GM21528 (cell line): ENCODE results near the gene RAP1GDS1.
"Not testable (repeated sequence)": the region's sequence is repeated elsewhere in the genome, so short reads cannot be mapped to it uniquely, and the experiment has no call there.

Experiments
- ATAC-seq: cut with Tn5 transposase; IDR thresholded peaks from one replicate; pipeline ENCODE4 v1.9.1; 2021; ENCODE audit warnings: mild to moderate bottlenecking, moderate library complexity; ENCODE audit not compliant: unreplicated experiment, low FRiP score

Gene RAP1GDS1

DNA sequence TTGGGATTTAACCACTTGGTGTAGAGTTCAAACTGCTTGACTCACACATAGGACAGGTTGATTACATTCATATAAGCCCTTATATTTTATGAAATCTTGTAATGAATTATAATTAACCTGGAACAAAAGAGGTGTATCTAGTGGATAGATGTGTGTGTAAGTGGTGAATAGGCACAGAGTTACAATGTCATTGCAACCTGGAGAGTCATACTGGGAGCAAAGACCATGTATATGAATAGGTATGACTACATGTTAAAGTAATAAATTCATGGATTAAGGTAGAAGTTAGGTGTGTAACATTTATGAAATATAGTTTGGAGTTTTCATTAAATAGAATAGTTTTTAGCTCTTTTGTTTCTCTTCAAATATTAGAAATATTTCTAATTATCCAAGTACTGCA lies 26.1 kb downstream of the RAP1GDS1 start:
- no peak for ATAC-seq

- ATAC-seq, result peak; percentile 52
Observed at GRCh38 chr4:98288671-98289070, 27.5 kb downstream of the RAP1GDS1 start.

GRCh38 chr4:98289375-98289774 lies 28.2 kb downstream of the RAP1GDS1 start:
- peak; percentile 66 for ATAC-seq

- ATAC-seq, result no peak
Observed at GRCh38 chr4:98290511-98290910, 29.3 kb downstream of the RAP1GDS1 start.

- no peak for ATAC-seq
Observed at GRCh38 chr4:98293104-98293887, 32.1 kb downstream of the RAP1GDS1 start.

GRCh38 chr4:98298022-98298421 lies 36.8 kb downstream of the RAP1GDS1 start:
- ATAC-seq, result no peak

DNA sequence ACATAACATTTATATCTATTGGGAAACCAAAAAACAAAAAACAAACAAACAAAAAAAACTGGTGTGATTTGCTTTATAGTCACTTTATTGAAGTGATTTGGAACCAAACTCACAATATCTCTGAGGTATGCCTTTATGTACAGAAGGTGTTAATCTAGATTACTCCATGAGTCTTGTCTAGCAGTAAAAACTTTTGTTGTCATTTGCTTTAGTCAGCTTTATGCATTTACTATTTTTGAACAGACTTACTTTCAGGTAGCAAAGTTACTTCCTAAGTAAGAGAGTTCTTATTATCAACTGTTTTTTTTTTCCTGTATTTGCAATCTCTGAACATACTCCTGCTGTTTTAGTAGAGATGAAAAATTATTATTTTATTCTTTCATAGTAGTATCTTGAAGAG lies 39.5 kb downstream of the RAP1GDS1 start:
- ATAC-seq, result no peak

DNA sequence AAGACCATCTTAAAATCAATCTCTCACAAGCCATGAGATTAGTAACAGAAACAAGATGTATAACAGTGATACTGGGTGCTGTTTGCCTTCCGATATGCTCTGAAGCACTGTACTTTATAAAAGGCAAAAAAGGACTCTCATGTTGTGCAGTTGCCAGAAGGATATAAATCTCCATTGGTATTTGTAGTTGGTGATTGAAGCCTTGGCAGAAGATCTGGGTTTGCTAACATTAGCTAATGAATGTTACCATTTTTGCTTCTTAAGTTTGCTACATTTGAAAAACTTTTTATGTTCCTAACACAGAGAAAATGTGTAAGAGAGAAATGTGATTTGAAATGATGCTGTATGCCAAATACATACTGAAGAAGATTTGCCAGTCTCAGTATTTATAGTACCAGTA lies 44.4 kb downstream of the RAP1GDS1 start:
- no peak for ATAC-seq

- ATAC-seq, result no peak
Observed at GRCh38 chr4:98310867-98311266, 49.7 kb downstream of the RAP1GDS1 start.

DNA sequence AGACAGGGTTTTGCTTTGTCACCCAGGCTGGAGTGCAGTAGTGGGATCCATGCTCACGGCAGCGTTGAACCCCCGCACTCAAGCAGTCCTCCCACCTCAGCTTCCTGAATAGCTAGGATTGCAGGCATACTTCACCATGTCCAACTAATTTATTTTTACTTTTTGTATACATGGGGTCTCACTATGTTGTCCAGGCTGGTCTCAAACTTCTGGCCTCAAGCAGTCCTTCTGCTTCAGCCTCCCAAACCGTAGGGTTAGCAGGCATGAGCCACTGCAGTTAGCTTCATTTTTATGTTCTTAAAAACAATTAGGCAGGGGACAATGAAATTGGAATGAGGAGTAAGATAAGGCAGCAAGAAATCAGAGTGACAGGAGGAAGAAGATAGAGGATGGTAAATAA lies 50.5 kb downstream of the RAP1GDS1 start:
- ATAC-seq, result no peak

- no peak for ATAC-seq
Observed at GRCh38 chr4:98314791-98315565, 53.8 kb downstream of the RAP1GDS1 start.

- ATAC-seq, result no peak
Observed at GRCh38 chr4:98318521-98318920, 57.3 kb downstream of the RAP1GDS1 start.

GRCh38 chr4:98319021-98319420 lies 57.8 kb downstream of the RAP1GDS1 start:
- no peak for ATAC-seq

GRCh38 chr4:98326168-98326567 lies 65.0 kb downstream of the RAP1GDS1 start:
- ATAC-seq, result no peak

GRCh38 chr4:98327694-98328093 lies 66.5 kb downstream of the RAP1GDS1 start:
- no peak for ATAC-seq

- not testable (repeated sequence) for ATAC-seq
Observed at GRCh38 chr4:98329879-98330640, 68.9 kb downstream of the RAP1GDS1 start.

DNA sequence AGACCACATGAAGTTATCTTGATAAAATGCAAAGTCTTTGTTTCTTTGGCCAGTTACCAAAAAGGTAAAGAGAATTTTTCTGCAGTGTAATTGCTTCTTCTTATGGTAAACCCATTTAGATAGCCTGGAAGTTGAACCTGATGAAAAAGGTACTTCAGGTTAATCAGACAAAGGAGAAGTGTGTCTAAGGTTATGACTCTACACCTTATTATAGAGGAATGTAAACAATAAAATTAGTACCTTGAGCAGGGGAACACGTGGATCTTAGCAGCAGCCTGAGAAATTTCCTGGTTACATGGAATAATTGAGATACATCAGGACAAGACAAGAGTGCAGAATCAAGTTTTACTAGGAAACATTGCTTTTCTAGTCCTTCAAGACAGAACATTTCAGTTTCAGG lies 70.8 kb downstream of the RAP1GDS1 start:
- no peak for ATAC-seq

- no peak for ATAC-seq
Observed at GRCh38 chr4:98334461-98334860, 73.3 kb downstream of the RAP1GDS1 start.

GRCh38 chr4:98338761-98339438 lies 77.7 kb downstream of the RAP1GDS1 start:
- ATAC-seq, result no peak

DNA sequence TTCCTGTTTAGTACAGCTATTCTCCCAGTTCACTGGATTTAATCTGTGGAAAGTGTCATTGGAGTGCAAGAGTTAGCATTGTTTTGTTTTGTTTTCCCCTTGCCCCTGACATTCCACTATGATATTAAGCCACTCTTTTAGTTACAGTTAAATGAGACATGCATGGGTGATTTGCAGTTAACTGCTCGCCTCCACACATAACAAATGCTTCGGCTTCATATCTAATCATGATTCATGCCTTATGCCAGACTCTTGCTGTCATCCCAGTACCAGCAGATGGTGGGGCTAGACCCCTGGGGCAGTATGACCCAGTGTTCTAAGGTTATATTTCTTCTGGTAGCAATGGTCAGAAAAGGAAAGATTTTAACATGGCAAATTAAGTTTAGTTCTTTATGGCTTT lies 80.1 kb downstream of the RAP1GDS1 start:
- ATAC-seq, result no peak

- no peak for ATAC-seq
Observed at GRCh38 chr4:98343626-98344025, 82.4 kb downstream of the RAP1GDS1 start.
